ENCODE data around the gene DDIAS.

The DDIAS gene

GRCh38 chr11:82869657-82870056 lies 31.9 kb upstream of the DDIAS start:
- H3K36me3 Mint-ChIP-seq (ENCODE audit: low read depth): no peaks in the 10 kb centered on the region
- H3K27me3 Mint-ChIP-seq: no peaks in the 10 kb centered on the region
- H3K9me3 Mint-ChIP-seq: no peaks in the 10 kb centered on the region
- H3K4me3 Mint-ChIP-seq: no peak overlapping the region
- intact Hi-C loops (cut with micrococcal nuclease): loop anchor here (2.0 kb wide), 1 partner anchor 57 kb away; no protein-coding TSS in a partner anchor
- H3K27ac Mint-ChIP-seq: peak overlapping the region; percentile 78
- peaks cover 36% of the 10 kb centered on the region for H3K4me1 Mint-ChIP-seq (ENCODE audit: low read depth)

GRCh38 chr11:82871646-82872045 lies 29.9 kb upstream of the DDIAS start:
- Mint-ChIP-seq H3K4me3 (no peak overlapping the region), H3K9me3 (peaks cover 3% of the 10 kb centered on the region), H3K27me3 (no peaks in the 10 kb centered on the region), H3K4me1 (ENCODE audit: low read depth) (peaks cover 41% of the 10 kb centered on the region), H3K27ac (no peak overlapping the region), H3K36me3 (ENCODE audit: low read depth) (peaks cover 11% of the 10 kb centered on the region)
- intact Hi-C loops (cut with micrococcal nuclease): no loop called here

- Mint-ChIP-seq H3K4me1 (ENCODE audit: low read depth) (peaks cover 41% of the 10 kb centered on the region), H3K36me3 (ENCODE audit: low read depth) (peaks cover 20% of the 10 kb centered on the region)
- intact Hi-C loops (cut with micrococcal nuclease): no loop called here
Observed at GRCh38 chr11:82872377-82873150, 29.0 kb upstream of the DDIAS start.

GRCh38 chr11:82873919-82874333 lies 27.6 kb upstream of the DDIAS start:
- H3K27ac Mint-ChIP-seq: no peak overlapping the region
- H3K4me1 Mint-ChIP-seq (ENCODE audit: low read depth): peaks cover 33% of the 10 kb centered on the region
- H3K4me3 Mint-ChIP-seq: no peak overlapping the region
- intact Hi-C loops (cut with micrococcal nuclease): no loop called here
- H3K9me3 Mint-ChIP-seq: peaks cover 18% of the 10 kb centered on the region
- peaks cover 32% of the 10 kb centered on the region for H3K36me3 Mint-ChIP-seq (ENCODE audit: low read depth)
- H3K27me3 Mint-ChIP-seq: no peaks in the 10 kb centered on the region

More at GRCh38 chr11:82872377-82873150, 29.0 kb upstream of the DDIAS start:
- no peak overlapping the region for H3K4me3 Mint-ChIP-seq
- H3K9me3 Mint-ChIP-seq: peaks cover 8% of the 10 kb centered on the region
- H3K27me3 Mint-ChIP-seq: no peaks in the 10 kb centered on the region
- H3K27ac Mint-ChIP-seq: peak overlapping the region; percentile 34

- intact Hi-C loops (cut with micrococcal nuclease): no loop called here
- H3K9me3 Mint-ChIP-seq: peaks cover 26% of the 10 kb centered on the region
Observed at GRCh38 chr11:82874646-82875523, 26.7 kb upstream of the DDIAS start.

GRCh38 chr11:82883853-82884252 lies 17.7 kb upstream of the DDIAS start:
- no peak overlapping the region for H3K4me3 Mint-ChIP-seq

More at GRCh38 chr11:82874646-82875523, 26.7 kb upstream of the DDIAS start:
- Mint-ChIP-seq H3K27ac (no peak overlapping the region), H3K4me3 (no peak overlapping the region), H3K4me1 (ENCODE audit: low read depth) (peaks cover 23% of the 10 kb centered on the region), H3K36me3 (ENCODE audit: low read depth) (peaks cover 42% of the 10 kb centered on the region), H3K27me3 (no peaks in the 10 kb centered on the region)

GRCh38 chr11:82889133-82890001 lies 12.2 kb upstream of the DDIAS start:
- Mint-ChIP-seq H3K4me1 (ENCODE audit: low read depth) (peaks cover 7% of the 10 kb centered on the region), H3K27me3 (no peaks in the 10 kb centered on the region), H3K4me3 (no peak overlapping the region), H3K9me3 (no peaks in the 10 kb centered on the region), H3K27ac (no peak overlapping the region), H3K36me3 (ENCODE audit: low read depth) (peaks cover 13% of the 10 kb centered on the region)
- intact Hi-C loops (cut with micrococcal nuclease): loop anchor here (1.0 kb wide), 1 partner anchor 10 kb away; no protein-coding TSS in a partner anchor

More at GRCh38 chr11:82883853-82884252, 17.7 kb upstream of the DDIAS start:
- Mint-ChIP-seq H3K4me1 (ENCODE audit: low read depth) (peaks cover 25% of the 10 kb centered on the region), H3K36me3 (ENCODE audit: low read depth) (peaks cover 55% of the 10 kb centered on the region), H3K27ac (peak overlapping the region; percentile 72), H3K27me3 (no peaks in the 10 kb centered on the region), H3K9me3 (peaks cover 9% of the 10 kb centered on the region)
- intact Hi-C loops (cut with micrococcal nuclease): no loop called here

- Mint-ChIP-seq H3K27ac (no peak overlapping the region), H3K4me3 (no peak overlapping the region), H3K36me3 (ENCODE audit: low read depth) (peaks cover 13% of the 10 kb centered on the region), H3K9me3 (no peaks in the 10 kb centered on the region), H3K4me1 (ENCODE audit: low read depth) (peaks cover 4% of the 10 kb centered on the region), H3K27me3 (no peaks in the 10 kb centered on the region)
- intact Hi-C loops (cut with micrococcal nuclease): no loop called here
Observed at GRCh38 chr11:82890002-82890341, 11.6 kb upstream of the DDIAS start.

GRCh38 chr11:82890936-82891335 lies 10.6 kb upstream of the DDIAS start:
- Mint-ChIP-seq H3K27ac (no peak overlapping the region), H3K4me3 (no peak overlapping the region), H3K36me3 (ENCODE audit: low read depth) (peaks cover 15% of the 10 kb centered on the region), H3K9me3 (no peaks in the 10 kb centered on the region), H3K4me1 (ENCODE audit: low read depth) (peaks cover 12% of the 10 kb centered on the region), H3K27me3 (no peaks in the 10 kb centered on the region)
- intact Hi-C loops (cut with micrococcal nuclease): no loop called here

- intact Hi-C loops (cut with micrococcal nuclease): no loop called here
- Mint-ChIP-seq H3K27me3 (no peaks in the 10 kb centered on the region), H3K4me3 (no peak overlapping the region), H3K9me3 (no peaks in the 10 kb centered on the region), H3K36me3 (ENCODE audit: low read depth) (peaks cover 13% of the 10 kb centered on the region), H3K27ac (no peak overlapping the region), H3K4me1 (ENCODE audit: low read depth) (peaks cover 29% of the 10 kb centered on the region)
Observed at GRCh38 chr11:82892611-82893169, 8.8 kb upstream of the DDIAS start.

- no peaks in the 10 kb centered on the region for H3K9me3 Mint-ChIP-seq
- H3K27ac Mint-ChIP-seq: peak overlapping the region; percentile 70
- intact Hi-C loops (cut with micrococcal nuclease): no loop called here
- peaks cover 24% of the 10 kb centered on the region for H3K36me3 Mint-ChIP-seq (ENCODE audit: low read depth)
- H3K4me3 Mint-ChIP-seq: peak overlapping the region; percentile 32
- H3K27me3 Mint-ChIP-seq: no peaks in the 10 kb centered on the region
- H3K4me1 Mint-ChIP-seq (ENCODE audit: low read depth): peaks cover 51% of the 10 kb centered on the region
Observed at GRCh38 chr11:82895437-82896091, 6.0 kb upstream of the DDIAS start.

GRCh38 chr11:82896183-82896582 lies 5.4 kb upstream of the DDIAS start:
- Mint-ChIP-seq H3K27ac (peak overlapping the region; percentile 70), H3K36me3 (ENCODE audit: low read depth) (peaks cover 30% of the 10 kb centered on the region), H3K27me3 (no peaks in the 10 kb centered on the region), H3K9me3 (no peaks in the 10 kb centered on the region), H3K4me3 (peak overlapping the region; percentile 32), H3K4me1 (ENCODE audit: low read depth) (peaks cover 56% of the 10 kb centered on the region)
- intact Hi-C loops (cut with micrococcal nuclease): no loop called here

GRCh38 chr11:82898241-82898640 lies 3.3 kb upstream of the DDIAS start:
- Mint-ChIP-seq H3K27ac (peak overlapping the region; percentile 100), H3K27me3 (no peaks in the 10 kb centered on the region), H3K9me3 (no peaks in the 10 kb centered on the region), H3K4me1 (ENCODE audit: low read depth) (peaks cover 71% of the 10 kb centered on the region), H3K36me3 (ENCODE audit: low read depth) (peaks cover 34% of the 10 kb centered on the region), H3K4me3 (peak overlapping the region; percentile 100)
- intact Hi-C loops (cut with micrococcal nuclease): no loop called here
